Measurements from ENCODE around the gene CMBL.

GRCh38 chr5:10244342-10244944, 63.3 kb downstream of the CMBL start:
- TF ChIP-seq POLR2AphosphoS5 (IDR thresholded peaks at IDR 0.05; ENCODE audit: low read depth, low read length) (no peak), CTCF (IDR thresholded peaks at IDR 0.05) (no peak), REST (IDR thresholded peaks at IDR 0.05; ENCODE audit: insufficient read depth in 1 of 2, low read depth in 2 of 2, low read length in 1 of 2) (no peak), TCF7L2 (IDR thresholded peaks at IDR 0.05; ENCODE audit: low read depth, low read length) (no peak), SIN3A (IDR thresholded peaks at IDR 0.05; ENCODE audit: borderline replicate concordance, insufficient read depth, low read depth, low read length) (no peak)
